Fibroblast of upper back skin (primary cell): Measurements from ENCODE around the gene ADAMTS6.
"Not testable (repeated sequence)": the region's sequence is repeated elsewhere in the genome, so short reads cannot be mapped to it uniquely, and the experiment has no call there.

Source experiments
- DNase-seq: peaks from one replicate; pipeline ENCODE4 v3.0.0-alpha.2; 2013

The ADAMTS6 gene, protein sequence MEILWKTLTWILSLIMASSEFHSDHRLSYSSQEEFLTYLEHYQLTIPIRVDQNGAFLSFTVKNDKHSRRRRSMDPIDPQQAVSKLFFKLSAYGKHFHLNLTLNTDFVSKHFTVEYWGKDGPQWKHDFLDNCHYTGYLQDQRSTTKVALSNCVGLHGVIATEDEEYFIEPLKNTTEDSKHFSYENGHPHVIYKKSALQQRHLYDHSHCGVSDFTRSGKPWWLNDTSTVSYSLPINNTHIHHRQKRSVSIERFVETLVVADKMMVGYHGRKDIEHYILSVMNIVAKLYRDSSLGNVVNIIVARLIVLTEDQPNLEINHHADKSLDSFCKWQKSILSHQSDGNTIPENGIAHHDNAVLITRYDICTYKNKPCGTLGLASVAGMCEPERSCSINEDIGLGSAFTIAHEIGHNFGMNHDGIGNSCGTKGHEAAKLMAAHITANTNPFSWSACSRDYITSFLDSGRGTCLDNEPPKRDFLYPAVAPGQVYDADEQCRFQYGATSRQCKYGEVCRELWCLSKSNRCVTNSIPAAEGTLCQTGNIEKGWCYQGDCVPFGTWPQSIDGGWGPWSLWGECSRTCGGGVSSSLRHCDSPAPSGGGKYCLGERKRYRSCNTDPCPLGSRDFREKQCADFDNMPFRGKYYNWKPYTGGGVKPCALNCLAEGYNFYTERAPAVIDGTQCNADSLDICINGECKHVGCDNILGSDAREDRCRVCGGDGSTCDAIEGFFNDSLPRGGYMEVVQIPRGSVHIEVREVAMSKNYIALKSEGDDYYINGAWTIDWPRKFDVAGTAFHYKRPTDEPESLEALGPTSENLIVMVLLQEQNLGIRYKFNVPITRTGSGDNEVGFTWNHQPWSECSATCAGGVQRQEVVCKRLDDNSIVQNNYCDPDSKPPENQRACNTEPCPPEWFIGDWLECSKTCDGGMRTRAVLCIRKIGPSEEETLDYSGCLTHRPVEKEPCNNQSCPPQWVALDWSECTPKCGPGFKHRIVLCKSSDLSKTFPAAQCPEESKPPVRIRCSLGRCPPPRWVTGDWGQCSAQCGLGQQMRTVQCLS (N-terminal part only)

GRCh38 chr5:65481635-65482295 lies at the start of gene ADAMTS6:
Gene ADAMTS6, minus strand, starts transcription at chr5:65481920. Its CDS starts 8,247 bp downstream, at chr5:65473673.
- peak; percentile 99 for DNase-seq

DNA sequence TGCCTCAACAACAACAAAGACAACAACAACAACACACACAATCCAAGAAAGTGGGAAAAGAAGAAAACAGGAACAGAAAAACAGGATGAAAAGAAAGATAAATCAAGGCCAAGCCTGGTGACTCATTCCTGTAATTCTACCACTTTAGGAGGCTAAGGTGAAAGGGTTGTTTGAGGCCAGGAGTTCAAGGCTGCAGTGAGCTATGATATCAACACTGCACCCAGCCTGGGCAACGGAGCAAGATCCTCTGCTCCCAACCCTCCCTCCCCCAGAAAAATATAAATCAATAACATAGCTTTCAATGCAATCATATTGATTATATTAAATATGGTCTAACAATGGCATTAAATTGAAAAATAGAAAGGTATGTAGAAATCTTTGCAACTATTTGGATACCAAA lies 49.2 kb upstream of the ADAMTS6 start:
- DNase-seq, result no peak

DNA sequence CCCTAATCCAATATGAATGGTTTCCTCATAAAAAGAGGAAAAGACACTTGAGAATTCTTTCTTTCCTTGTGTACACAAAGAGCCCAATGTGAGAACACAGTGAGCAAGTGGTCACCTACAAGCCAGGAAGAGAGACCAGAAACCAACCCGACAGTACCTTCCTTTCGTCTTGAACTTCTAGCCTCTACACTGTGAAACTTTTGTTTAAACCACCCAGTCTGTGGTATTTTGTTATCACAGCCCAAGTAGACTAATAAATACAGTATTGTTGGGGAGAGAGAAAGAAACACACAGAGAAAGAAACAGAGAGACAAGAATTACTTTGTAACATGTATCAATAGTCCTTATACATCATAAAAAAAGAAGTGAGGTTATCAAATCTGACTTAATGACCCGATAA lies 44.0 kb upstream of the ADAMTS6 start:
- DNase-seq, result no peak

- DNase-seq, result no peak
Measured at GRCh38 chr5:65512170-65512937, 30.6 kb upstream of the ADAMTS6 start.

DNA sequence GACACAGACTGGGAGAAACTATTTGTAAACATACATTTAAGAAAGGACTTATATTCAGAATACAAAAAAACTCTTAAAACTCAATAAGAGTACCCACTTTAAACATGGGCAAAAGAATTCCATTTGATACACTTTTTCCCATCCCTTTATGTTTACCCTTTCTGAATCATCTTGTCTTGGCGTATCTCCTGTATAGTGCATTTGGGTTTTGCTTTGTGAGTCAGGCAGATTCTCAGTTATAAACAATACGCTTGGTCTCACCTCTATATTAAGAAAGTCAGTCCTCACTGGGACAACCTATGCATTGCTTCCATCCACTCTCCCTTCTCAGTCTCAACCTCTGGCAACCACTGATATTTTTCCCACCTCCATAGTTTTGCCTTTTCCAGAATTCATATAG lies 27.3 kb upstream of the ADAMTS6 start:
- no peak for DNase-seq

GRCh38 chr5:65506961-65507360 lies 25.2 kb upstream of the ADAMTS6 start:
- peak; percentile 73 for DNase-seq

DNA sequence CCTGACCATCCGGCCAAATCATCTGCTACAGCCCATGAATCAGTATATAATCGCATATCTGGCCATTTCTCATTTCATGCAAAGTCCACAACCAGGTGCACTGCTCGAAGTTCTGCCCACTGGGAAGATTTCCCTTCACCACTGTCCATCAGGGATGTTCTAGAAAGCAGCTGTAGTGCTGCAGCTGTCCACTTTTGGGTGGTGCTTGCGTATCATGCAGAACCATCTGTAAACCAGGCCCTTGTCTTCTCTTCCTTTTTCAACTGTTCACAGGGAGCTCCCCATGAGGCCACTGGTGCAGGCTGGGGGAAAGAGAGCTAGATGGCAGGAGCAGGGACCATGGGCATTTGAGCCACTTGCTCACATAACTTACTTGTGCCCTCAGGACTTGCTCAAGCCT lies 7.4 kb upstream of the ADAMTS6 start:
- no peak for DNase-seq

- not testable (repeated sequence) for DNase-seq
Measured at GRCh38 chr5:65488038-65488687, 6.4 kb upstream of the ADAMTS6 start.

GRCh38 chr5:65486803-65487202 lies 5.1 kb upstream of the ADAMTS6 start:
- DNase-seq, result not testable (repeated sequence)

DNA sequence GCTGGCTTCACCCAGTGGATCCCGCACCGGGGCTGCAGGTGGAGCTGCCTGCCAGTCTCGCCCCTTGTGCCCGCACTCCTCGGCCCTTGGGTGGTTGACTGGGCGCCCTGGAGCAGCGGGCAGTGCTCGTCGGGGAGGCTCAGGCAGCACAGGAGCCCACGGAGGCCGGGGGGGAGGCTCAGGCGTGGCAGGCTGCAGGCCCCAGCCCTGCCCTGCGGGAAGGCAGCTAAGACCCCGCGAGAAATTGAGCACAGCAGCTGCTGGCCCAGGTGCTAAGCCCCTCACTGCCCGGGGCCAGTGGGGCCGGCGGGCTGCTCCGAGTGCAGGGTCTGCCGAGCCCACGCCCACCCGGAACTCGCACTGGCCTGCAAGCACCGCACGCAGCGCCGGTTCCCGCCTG lies 3.7 kb upstream of the ADAMTS6 start:
- no peak for DNase-seq

DNA sequence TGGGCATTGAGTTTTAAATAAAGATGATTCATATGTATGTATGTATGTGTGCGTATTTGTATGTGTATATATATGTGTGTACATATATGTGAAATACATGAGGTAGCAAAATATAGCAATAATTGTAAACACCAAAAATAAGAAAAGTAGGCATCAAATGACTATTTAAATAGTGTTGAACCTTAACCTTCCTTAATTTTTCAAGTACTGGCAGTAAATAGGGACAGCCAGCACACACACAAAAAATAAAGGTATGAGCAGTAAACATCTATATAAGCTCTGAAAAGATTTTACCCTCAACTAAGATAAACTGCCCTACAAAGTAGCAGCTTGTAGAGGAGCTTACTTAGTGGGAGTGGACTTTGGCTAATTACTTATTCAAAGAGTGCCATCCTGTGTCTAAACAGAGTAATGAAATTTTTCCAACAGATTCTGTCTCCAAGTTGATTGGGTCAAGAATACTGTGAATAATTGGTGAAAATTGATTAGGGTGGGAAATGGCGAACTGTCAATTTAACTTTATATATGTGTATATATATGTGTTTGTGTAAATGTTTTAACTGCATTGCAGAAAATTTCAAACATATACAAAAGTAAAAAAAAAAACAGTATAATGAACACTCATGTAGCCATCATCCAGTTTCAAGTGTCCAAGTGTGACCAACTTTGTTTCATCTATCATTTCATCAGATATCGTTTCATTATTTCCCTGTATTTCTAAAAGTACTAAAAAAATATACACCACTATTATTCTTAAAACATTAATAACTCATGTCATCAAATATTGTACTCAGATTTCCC lies 2.0 kb upstream of the ADAMTS6 start:
- peak; percentile 76 for DNase-seq

DNA sequence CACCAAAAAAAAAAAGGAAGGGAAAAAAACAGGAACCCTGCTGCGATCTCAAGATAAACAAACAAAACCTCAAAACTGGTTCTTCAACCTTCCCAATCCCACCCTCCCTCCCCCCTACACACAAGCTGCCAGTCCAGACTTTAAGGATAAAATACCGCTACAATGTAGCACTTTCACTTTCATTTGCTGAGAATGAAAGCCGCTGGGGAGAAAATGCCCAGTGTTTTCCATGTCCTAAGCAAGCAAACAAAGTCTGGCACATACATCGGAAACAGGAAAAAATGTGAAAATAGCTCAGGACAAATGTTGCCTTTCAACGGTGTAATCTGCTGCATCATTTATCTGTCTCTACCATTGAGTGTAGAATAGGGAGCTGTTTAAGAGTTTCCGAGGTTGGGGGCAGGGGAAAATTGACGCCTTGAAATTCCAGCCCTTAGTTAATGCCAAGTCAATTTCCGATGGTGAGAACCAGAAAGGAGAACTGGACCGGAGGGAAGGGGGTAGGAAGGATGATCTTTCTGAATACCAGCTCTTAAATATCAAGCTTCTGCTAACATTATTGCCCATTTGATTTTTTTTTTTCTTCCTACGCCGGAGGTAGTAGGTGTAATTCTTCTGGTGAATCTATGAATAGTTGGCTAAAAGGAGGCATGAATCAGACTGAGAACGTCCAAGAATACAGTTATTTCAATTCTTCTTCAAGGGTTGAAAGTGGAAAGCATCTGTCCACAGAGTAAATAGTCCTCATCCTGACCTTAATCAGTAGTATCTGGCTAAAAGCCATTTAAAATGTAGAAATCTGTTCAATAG lies 1.2 kb upstream of the ADAMTS6 start:
- DNase-seq, result peak; percentile 65

GRCh38 chr5:65482296-65482735 lies 596 bp upstream of the ADAMTS6 start:
- DNase-seq, result peak; percentile 59

GRCh38 chr5:65481171-65481581 lies 544 bp downstream of the ADAMTS6 start:
- DNase-seq, result no peak

DNA sequence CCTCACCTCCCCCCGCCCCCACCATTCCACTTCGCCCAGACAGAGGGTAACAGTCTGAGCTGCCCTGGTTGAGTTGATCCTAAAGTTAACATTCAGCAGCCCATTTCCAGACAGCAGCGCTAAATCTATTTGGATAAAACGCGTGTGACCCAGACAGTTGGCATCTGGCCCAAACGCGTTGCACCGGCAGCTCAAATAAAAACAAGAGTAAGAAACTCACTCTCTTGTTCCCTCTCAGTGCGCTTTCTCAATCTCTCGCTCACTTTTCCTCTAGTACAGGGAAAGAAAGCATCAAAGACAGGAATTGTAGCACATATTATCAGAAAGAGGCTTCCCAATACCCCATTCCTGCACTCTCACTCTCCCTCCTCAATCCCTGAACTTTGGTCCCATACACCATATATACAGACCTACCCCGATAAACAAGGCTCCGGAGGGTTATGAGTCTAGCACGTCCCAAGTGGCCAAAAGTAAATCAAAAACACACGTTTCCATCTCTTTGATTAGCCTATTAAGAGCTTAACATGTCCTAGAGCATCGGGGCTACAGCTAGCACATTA lies 1.3 kb downstream of the ADAMTS6 start:
- DNase-seq, result peak; percentile 91

- DNase-seq, result no peak
Measured at GRCh38 chr5:65479527-65479926, 2.2 kb downstream of the ADAMTS6 start.

GRCh38 chr5:65478336-65478735 lies 3.4 kb downstream of the ADAMTS6 start:
- no peak for DNase-seq

DNA sequence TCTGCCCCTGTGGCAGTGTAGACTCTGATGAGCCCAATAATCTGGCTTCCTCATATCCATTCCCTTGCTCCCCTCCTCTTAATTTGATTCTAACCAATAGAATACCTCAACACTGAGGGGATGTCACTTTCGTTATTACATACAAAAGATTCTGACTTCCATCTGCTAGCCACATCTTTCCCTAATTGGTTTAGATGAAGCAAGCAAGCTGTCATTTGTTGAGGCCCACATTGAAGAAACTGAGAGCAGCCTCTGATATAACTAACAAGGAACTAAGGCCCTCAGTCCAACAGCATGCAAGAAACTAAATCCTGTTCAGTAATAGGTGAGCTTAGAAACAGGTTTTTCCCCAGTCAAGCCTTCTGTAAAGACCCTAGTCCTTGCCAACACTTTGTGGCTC lies 5.8 kb downstream of the ADAMTS6 start:
- DNase-seq, result no peak

DNA sequence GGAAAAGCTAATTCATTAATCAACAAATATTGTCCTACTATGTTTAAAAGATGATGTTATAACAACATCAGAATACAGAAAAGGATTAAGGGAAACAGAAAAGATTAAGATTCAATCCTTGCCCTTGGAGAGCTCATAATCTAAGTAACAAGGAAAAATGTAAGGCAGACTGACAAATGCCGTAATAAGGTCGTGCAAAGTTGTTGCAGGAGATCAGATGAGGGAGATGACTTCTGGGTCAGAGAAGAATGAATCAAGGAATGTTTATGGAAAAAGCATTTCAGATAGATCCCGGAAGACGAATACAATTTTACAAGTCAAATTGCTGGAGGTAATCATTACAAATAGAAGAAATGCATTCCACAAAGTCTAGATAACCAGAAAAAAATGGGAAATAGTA lies 6.4 kb downstream of the ADAMTS6 start:
- no peak for DNase-seq
